Tibial artery (tissue), 4 donors: ENCODE measurements around the gene RCE1.
A peak's percentile ranks its signal among the peaks of the same experiment; 100 is the strongest.

Source experiments
- DNase-seq, 2 donors: peaks; one replicate each; pipeline ENCODE4 v3.0.0-alpha.2; 2019
- H3K27ac ChIP-seq, 2 donors: fragments of 200-600 bp; sonication (generic) in 1 of 2; 1 replicate in 1 of 2; 2 replicates in 1 of 2; pipeline ENCODE4 v1.5.1; 2018 to 2019; ENCODE audit warnings: mild to moderate bottlenecking in 1 of 2
- H3K27me3 ChIP-seq, 2 donors: fragments of 200-600 bp; sonication (generic) in 1 of 2; one replicate each; pipeline versions ENCODE4 v1.5.1 to v1.6.0; 2016 to 2019
- H3K36me3 ChIP-seq, 3 donors: fragments of 200-600 bp; sonication (generic) in 2 of 3; one replicate each; pipeline ENCODE4 v1.5.1; 2016 to 2019; ENCODE audit warnings: mild to moderate bottlenecking in 2 of 3
- H3K4me1 ChIP-seq, 4 donors: fragments of 200-600 bp; sonication (generic) in 2 of 4; 1 replicate in 3 of 4; 2 replicates in 1 of 4; pipeline ENCODE4 v1.5.1; 2016 to 2019
- H3K4me3 ChIP-seq, 2 donors: fragments of 200-600 bp; sonication (generic) in 1 of 2; 1 replicate in 1 of 2; 2 replicates in 1 of 2; pipeline ENCODE4 v1.5.1; 2018 to 2019; ENCODE audit warnings: mild to moderate bottlenecking in 2 of 2
- H3K9me3 ChIP-seq, 3 donors: fragments of 200-600 bp; sonication (generic) in 1 of 3; one replicate each; pipeline ENCODE4 v1.5.1; 2016 to 2019
- intact Hi-C: fragments of 100-400 bp; cut with DNase I; formaldehyde crosslinking; loops from one replicate; pipeline ENCODE4 v1.15.0; 2023; ENCODE audit warnings: low total_unique reads
- TF ChIP-seq, protein P1 (sequence below), 2 experiments: fragments of 200-600 bp in 1 of 2; fragments of 450-650 bp in 1 of 2; IDR thresholded peaks; one replicate each; pipeline ENCODE4 v1.5.1; 2017 to 2019; ENCODE audit warnings: antibody characterized with exemption in 2 of 2, mild to moderate bottlenecking in 1 of 2, moderate library complexity in 1 of 2

RCE1 gene

GRCh38 chr11:66881451-66881835 is 38.2 kb downstream of the RCE1 start:
- no peak for DNase-seq
- TF ChIP-seq, protein P1, sequence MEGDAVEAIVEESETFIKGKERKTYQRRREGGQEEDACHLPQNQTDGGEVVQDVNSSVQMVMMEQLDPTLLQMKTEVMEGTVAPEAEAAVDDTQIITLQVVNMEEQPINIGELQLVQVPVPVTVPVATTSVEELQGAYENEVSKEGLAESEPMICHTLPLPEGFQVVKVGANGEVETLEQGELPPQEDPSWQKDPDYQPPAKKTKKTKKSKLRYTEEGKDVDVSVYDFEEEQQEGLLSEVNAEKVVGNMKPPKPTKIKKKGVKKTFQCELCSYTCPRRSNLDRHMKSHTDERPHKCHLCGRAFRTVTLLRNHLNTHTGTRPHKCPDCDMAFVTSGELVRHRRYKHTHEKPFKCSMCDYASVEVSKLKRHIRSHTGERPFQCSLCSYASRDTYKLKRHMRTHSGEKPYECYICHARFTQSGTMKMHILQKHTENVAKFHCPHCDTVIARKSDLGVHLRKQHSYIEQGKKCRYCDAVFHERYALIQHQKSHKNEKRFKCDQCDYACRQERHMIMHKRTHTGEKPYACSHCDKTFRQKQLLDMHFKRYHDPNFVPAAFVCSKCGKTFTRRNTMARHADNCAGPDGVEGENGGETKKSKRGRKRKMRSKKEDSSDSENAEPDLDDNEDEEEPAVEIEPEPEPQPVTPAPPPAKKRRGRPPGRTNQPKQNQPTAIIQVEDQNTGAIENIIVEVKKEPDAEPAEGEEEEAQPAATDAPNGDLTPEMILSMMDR (IDR thresholded peaks at IDR 0.05), result no peak
- H3K9me3 ChIP-seq, result no peaks in the 10 kb centered on the region
- intact Hi-C loops, result no loop called here
- H3K27ac ChIP-seq, result no peak overlapping the region
- H3K27me3 ChIP-seq, result peaks cover 0 to 4% of the 10 kb centered on the region in 2 donors
- H3K36me3 ChIP-seq, result no peaks in the 10 kb centered on the region
- peaks cover 0 to 30% (median 0%) of the 10 kb centered on the region in 4 donors for H3K4me1 ChIP-seq
- H3K4me3 ChIP-seq, result no peak overlapping the region

DNA sequence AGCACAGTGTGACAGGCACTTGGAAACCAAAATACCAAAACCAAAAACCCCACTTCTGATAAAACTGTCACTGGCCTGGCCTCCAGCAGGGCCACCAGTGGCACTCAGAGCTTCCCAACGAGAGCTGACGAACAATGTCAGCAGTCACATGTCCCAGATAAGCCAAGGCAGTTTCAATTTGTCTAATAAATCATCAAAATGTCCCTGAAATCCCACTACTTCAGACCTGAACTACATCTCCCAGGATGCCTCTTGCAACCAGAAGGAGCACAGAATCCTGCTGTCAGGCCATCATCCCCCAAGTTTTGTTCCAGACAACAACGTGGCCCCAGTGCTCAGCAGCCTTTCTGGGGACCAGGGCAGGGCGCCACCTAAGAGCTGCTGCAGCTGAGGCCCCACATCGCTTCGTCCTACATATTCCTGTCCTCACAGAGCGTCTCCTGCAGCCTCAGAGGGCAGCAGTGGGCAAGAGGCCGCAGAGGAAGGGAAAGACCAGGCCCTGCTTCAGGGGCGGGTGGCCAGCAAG is 38.7 kb downstream of the RCE1 start:
- no peak for DNase-seq
- peaks cover 0 to 30% (median 0%) of the 10 kb centered on the region in 4 donors for H3K4me1 ChIP-seq

DNA sequence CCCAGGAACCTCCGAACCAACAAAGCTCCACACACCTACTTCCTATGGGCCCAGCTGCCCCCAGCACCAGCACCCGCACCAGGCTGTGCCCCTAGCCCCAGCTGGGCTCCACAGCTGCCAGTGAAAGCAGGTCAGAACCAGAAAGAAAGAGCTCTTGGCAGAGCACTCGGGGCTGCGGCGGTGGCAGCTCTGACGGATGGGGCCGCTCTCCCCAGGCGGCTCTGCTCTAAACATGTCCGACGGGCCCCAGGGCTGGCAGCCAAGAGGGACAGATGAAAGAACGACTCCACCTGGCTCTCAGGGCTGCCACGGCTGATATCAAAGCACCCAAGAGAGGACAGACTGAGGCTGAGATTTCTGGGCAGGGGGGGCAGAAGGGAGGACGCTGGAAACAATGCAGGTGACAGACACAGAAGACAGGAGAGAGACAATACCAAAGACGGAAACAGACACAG is 39.3 kb downstream of the RCE1 start:
- no peak for DNase-seq
- intact Hi-C loops, result no loop called here
- Histone ChIP-seq H3K27me3 (peaks cover 0 to 4% of the 10 kb centered on the region in 2 donors), H3K36me3 (no peaks in the 10 kb centered on the region), H3K27ac (no peak overlapping the region), H3K4me3 (no peak overlapping the region), H3K9me3 (no peaks in the 10 kb centered on the region), H3K4me1 (peaks cover 0 to 30% (median 0%) of the 10 kb centered on the region in 4 donors)
- TF ChIP-seq, protein P1 (IDR thresholded peaks at IDR 0.05), result no peak

More for the DNA sequence above, 38.7 kb downstream of the RCE1 start:
- no peaks in the 10 kb centered on the region for H3K9me3 ChIP-seq
- H3K4me3 ChIP-seq, result no peak overlapping the region
- intact Hi-C loops, result no loop called here
- peaks cover 0 to 4% of the 10 kb centered on the region in 2 donors for H3K27me3 ChIP-seq
- H3K27ac ChIP-seq, result no peak overlapping the region
- TF ChIP-seq, protein P1 (IDR thresholded peaks at IDR 0.05), result no peak
- H3K36me3 ChIP-seq, result no peaks in the 10 kb centered on the region

DNA sequence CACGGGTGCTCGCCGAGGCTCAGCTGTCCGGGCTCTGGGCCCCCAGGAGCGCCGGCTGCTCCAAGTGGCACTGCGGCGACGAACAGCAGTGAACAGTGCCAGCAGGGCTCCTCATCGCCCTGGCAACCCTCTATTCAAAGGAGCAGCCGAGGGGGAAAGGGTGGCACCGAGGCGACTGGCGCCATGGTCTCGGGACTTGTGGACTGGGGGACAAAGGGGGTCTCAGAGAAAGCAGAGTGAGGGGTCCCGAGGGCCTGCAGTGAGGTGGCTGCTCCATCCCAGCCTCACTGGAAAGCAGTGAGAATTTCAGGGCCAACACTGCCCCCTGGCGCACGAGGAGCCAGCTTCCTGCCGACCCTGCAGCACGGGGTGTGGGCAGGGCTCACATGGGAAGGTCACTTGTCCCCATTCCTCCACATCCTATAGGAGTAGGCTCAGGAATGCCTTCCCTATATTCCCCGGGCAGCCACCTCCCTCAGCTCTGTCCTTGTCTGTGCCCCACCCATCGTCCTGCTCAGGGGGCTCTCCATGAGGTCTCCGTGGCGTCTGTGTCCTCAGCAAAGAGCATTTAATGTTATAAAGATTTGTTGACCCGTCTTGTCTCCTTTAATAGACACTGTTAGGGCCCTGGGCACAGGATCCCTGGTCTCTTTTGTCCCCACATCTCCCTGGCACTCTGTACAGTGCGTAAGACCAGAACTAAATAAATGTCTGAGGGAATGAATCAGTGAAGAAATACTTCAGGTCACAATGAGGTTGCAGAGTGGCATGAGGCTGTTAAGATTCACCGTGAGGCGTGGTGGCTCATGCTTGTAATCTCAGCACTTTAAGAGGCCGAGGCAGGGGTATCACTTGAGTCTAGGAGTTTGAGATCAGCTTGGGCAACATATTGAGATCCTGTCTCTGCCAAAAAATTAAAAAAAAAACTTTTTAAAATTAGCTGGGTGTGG is 40.0 kb downstream of the RCE1 start:
- Histone ChIP-seq H3K27ac (no peak overlapping the region), H3K4me3 (no peak overlapping the region), H3K4me1 (peaks cover 0 to 30% (median 0%) of the 10 kb centered on the region in 4 donors), H3K36me3 (no peaks in the 10 kb centered on the region), H3K9me3 (no peaks in the 10 kb centered on the region), H3K27me3 (peaks cover 0 to 4% of the 10 kb centered on the region in 2 donors)
- DNase-seq, result no peak
- intact Hi-C loops, result no loop called here
- TF ChIP-seq, protein P1 (IDR thresholded peaks at IDR 0.05), result peak; percentile 35 to 46

GRCh38 chr11:66884443-66884842 is 41.2 kb downstream of the RCE1 start:
- Histone ChIP-seq H3K4me1 (peaks cover 0 to 20% (median 0%) of the 10 kb centered on the region in 4 donors), H3K27ac (no peak overlapping the region), H3K9me3 (no peaks in the 10 kb centered on the region), H3K27me3 (peaks cover 0 to 4% of the 10 kb centered on the region in 2 donors), H3K36me3 (no peaks in the 10 kb centered on the region), H3K4me3 (no peak overlapping the region)
- no peak for DNase-seq
- intact Hi-C loops, result no loop called here
- TF ChIP-seq, protein P1 (IDR thresholded peaks at IDR 0.05), result no peak
